ENCODE measurements around the gene HCAR1.
A peak's percentile ranks its signal among the peaks of the same experiment; 100 is the strongest.
"Not testable (repeated sequence)": the region's sequence is repeated elsewhere in the genome, so short reads cannot be mapped to it uniquely, and the experiment has no call there.

The HCAR1 gene

GRCh38 chr12:122730215-122731014 is at the start of gene HCAR1:
HCAR1 (minus strand) TSS chr12:122730844; CDS start chr12:122730339, 505 bp downstream.
- no peak for DNase-seq (ENCODE audit: low spot score)

- no peak for DNase-seq (ENCODE audit: low spot score)
Measured at GRCh38 chr12:122757568-122757967, 26.9 kb upstream of the HCAR1 start.

GRCh38 chr12:122754790-122755189 is 24.1 kb upstream of the HCAR1 start:
- no peak for DNase-seq (ENCODE audit: low spot score)

- DNase-seq (ENCODE audit: low spot score): no peak
Measured at GRCh38 chr12:122753319-122753650, 22.6 kb upstream of the HCAR1 start.

GRCh38 chr12:122752464-122753318 is 22.0 kb upstream of the HCAR1 start, which contains the start of gene DENR:
DENR (plus strand) TSS chr12:122752824; CDS start chr12:122753702, 878 bp downstream.
- DNase-seq (ENCODE audit: low spot score): peak; percentile 98

- DNase-seq (ENCODE audit: low spot score): not testable (repeated sequence)
Measured at GRCh38 chr12:122750781-122751515, 20.3 kb upstream of the HCAR1 start.

- DNase-seq (ENCODE audit: low spot score): no peak
Measured at GRCh38 chr12:122749569-122750332, 19.1 kb upstream of the HCAR1 start.

GRCh38 chr12:122747224-122748135 is 16.8 kb upstream of the HCAR1 start:
- DNase-seq (ENCODE audit: low spot score): no peak

GRCh38 chr12:122743895-122744525 is 13.4 kb upstream of the HCAR1 start:
- DNase-seq (ENCODE audit: low spot score): no peak

GRCh38 chr12:122740351-122740750 is 9.7 kb upstream of the HCAR1 start:
- DNase-seq (ENCODE audit: low spot score): no peak

GRCh38 chr12:122738571-122738970 is 7.9 kb upstream of the HCAR1 start:
- no peak for DNase-seq (ENCODE audit: low spot score)

GRCh38 chr12:122732611-122733010 is 2.0 kb upstream of the HCAR1 start:
- DNase-seq (ENCODE audit: low spot score): no peak

- no peak for DNase-seq (ENCODE audit: low spot score)
Measured at GRCh38 chr12:122732170-122732569, 1.5 kb upstream of the HCAR1 start.

GRCh38 chr12:122729583-122730214 is 945 bp downstream of the HCAR1 start:
- no peak for DNase-seq (ENCODE audit: low spot score)

GRCh38 chr12:122726080-122726558 is 4.5 kb downstream of the HCAR1 start:
- DNase-seq (ENCODE audit: low spot score): peak; percentile 37

GRCh38 chr12:122725452-122726079 is 5.1 kb downstream of the HCAR1 start:
- DNase-seq (ENCODE audit: low spot score): no peak

- no peak for DNase-seq (ENCODE audit: low spot score)
Measured at GRCh38 chr12:122724641-122725243, 5.9 kb downstream of the HCAR1 start.

- DNase-seq (ENCODE audit: low spot score): no peak
Measured at GRCh38 chr12:122722387-122722786, 8.3 kb downstream of the HCAR1 start.

All from kidney capillary endothelial cell (primary cell).